OCI-LY1 (cell line): Measurements from ENCODE around the gene PRRX1.

Experiments used
- EZH2 ChIP-seq: fragments of 200-600 bp; sonication (generic), shearing (Covaris generic); IDR thresholded peaks from 2 replicates; pipeline ENCODE4 v1.8.0; 2017; ENCODE audit warnings: borderline replicate concordance, mixed run types, mild to moderate bottlenecking, antibody characterized with exemption, low read length, moderate library complexity, mixed read lengths
- TF ChIP-seq, protein P1 (sequence below): fragments of 200-600 bp; sonication (generic), shearing (Covaris generic); IDR thresholded peaks from 2 replicates; pipeline ENCODE4 v1.5.1; 2017; ENCODE audit warnings: mild to moderate bottlenecking, antibody characterized with exemption, low read length, moderate library complexity, mixed read lengths

DNA sequence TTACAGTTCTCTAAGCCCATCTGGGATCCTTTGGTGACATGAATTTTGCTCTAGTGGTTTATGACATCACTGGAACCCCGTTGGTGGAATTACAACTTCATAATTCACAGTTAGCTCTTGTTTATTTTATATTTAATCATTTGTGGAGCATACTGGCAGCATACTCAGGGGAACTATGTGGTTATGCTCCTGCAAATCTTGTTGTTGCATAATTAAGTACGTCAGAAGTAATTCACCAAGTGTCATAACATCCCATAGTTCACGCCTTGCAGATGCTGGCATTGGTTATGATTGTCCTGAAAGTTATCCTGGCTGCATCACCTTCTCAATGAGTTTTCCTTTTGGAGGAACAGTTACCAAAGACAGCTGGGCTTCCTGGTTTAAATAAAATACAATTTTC is 16.5 kb downstream of the PRRX1 start:
- TF ChIP-seq, protein P1, sequence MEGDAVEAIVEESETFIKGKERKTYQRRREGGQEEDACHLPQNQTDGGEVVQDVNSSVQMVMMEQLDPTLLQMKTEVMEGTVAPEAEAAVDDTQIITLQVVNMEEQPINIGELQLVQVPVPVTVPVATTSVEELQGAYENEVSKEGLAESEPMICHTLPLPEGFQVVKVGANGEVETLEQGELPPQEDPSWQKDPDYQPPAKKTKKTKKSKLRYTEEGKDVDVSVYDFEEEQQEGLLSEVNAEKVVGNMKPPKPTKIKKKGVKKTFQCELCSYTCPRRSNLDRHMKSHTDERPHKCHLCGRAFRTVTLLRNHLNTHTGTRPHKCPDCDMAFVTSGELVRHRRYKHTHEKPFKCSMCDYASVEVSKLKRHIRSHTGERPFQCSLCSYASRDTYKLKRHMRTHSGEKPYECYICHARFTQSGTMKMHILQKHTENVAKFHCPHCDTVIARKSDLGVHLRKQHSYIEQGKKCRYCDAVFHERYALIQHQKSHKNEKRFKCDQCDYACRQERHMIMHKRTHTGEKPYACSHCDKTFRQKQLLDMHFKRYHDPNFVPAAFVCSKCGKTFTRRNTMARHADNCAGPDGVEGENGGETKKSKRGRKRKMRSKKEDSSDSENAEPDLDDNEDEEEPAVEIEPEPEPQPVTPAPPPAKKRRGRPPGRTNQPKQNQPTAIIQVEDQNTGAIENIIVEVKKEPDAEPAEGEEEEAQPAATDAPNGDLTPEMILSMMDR: no peak
- no peak for TF ChIP-seq EZH2
